DND-41 (cell line): Measurements from ENCODE around the gene C2orf72.

Experiments
- ATAC-seq: fragments of 200-7000 bp; cut with Tn5 transposase; 3 replicates; pipeline ENCODE4 v1.9.1; 2021; ENCODE audit warnings: low read depth; ENCODE audit not compliant: insufficient read depth
- DNase-seq: peaks from one replicate; pipeline ENCODE4 v3.0.0-alpha.2; 2020
- H2AFZ ChIP-seq: 2 replicates; pipeline ENCODE4 v1.6.0; 2012; ENCODE audit warnings: low read depth, low read length
- H3K27ac ChIP-seq: 2 replicates; pipeline ENCODE4 v1.5.1; 2012; ENCODE audit warnings: low read length, inconsistent platforms
- H3K27me3 ChIP-seq: fragments of 200-600 bp; sonication (generic); 2 replicates; pipeline ENCODE4 v1.6.0; 2012; ENCODE audit warnings: low read length, mild to moderate bottlenecking, inconsistent platforms; ENCODE audit not compliant: insufficient read depth, poor library complexity
- H3K36me3 ChIP-seq: 2 replicates; pipeline ENCODE4 v1.5.1; 2012; ENCODE audit warnings: low read length, inconsistent platforms; ENCODE audit not compliant: insufficient read depth
- H3K4me1 ChIP-seq: 2 replicates; pipeline ENCODE4 v1.5.1; 2012; ENCODE audit warnings: mild to moderate bottlenecking, low read length; ENCODE audit not compliant: insufficient read depth
- H3K4me2 ChIP-seq: 2 replicates; pipeline ENCODE4 v1.6.0; 2012; ENCODE audit warnings: mild to moderate bottlenecking, moderate library complexity, low read length, inconsistent platforms; ENCODE audit not compliant: insufficient read depth
- H3K4me3 ChIP-seq, 2 experiments: fragments of 200-600 bp in 1 of 2; shearing (Covaris generic) in 1 of 2; 2 replicates each; pipeline ENCODE4 v1.5.1; 2012 to 2016; ENCODE audit warnings: inconsistent platforms in 2 of 2, low read length in 2 of 2, mild to moderate bottlenecking in 2 of 2, low read depth in 1 of 2, moderate library complexity in 1 of 2
- H3K79me2 ChIP-seq: 2 replicates; pipeline ENCODE4 v1.6.0; 2012; ENCODE audit warnings: low read length, inconsistent platforms; ENCODE audit not compliant: insufficient read depth
- H3K9ac ChIP-seq: 2 replicates; pipeline ENCODE4 v1.6.0; 2012; ENCODE audit warnings: low read depth, mild to moderate bottlenecking, inconsistent platforms, low read length, moderate library complexity
- H3K9me3 ChIP-seq: 2 replicates; pipeline ENCODE4 v1.5.1; 2012; ENCODE audit warnings: low read length, moderate library complexity, mild to moderate bottlenecking, inconsistent platforms; ENCODE audit not compliant: insufficient read depth, severe bottlenecking
- H4K20me1 ChIP-seq: 2 replicates; pipeline ENCODE4 v1.6.0; 2012; ENCODE audit warnings: low read length; ENCODE audit not compliant: insufficient read depth
- EZH2 ChIP-seq: IDR thresholded peaks from 3 replicates; pipeline ENCODE4 v1.6.1; 2012; ENCODE audit warnings: borderline replicate concordance, low read depth, mild to moderate bottlenecking, moderate library complexity, low read length, inconsistent platforms; ENCODE audit not compliant: severe bottlenecking
- TF ChIP-seq, protein P1 (sequence below): IDR thresholded peaks from 2 replicates; pipeline ENCODE4 v1.5.1; 2012; ENCODE audit warnings: borderline replicate concordance, low read length, moderate library complexity, mild to moderate bottlenecking; ENCODE audit not compliant: poor library complexity, severe bottlenecking; ENCODE audit errors: extremely low read depth

C2orf72 gene

DNA sequence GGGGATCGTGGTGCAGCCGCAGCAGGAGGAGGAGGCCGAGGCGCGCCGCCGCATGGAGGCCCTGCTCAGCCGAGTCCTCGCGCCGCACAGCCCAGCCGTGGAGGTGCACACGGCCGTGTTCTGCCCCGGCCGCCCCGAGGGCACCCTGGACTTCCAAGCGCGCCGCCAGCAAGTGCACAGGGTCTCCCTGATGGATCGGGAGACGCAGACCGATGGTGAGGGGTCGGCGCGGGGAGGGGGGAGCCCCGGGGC, 46.5 kb upstream of the C2orf72 start:
- ATAC-seq (no peak), DNase-seq (no peak)
- Histone ChIP-seq H4K20me1 (no peaks in the 10 kb centered on the region), H3K27me3 (no peaks in the 10 kb centered on the region), H2AFZ (no peak overlapping the region), H3K9ac (no peak overlapping the region), H3K4me3 (no peak overlapping the region), H3K4me1 (peaks cover 5% of the 10 kb centered on the region), H3K36me3 (no peaks in the 10 kb centered on the region), H3K27ac (no peak overlapping the region), H3K79me2 (no peaks in the 10 kb centered on the region), H3K9me3 (no peaks in the 10 kb centered on the region), H3K4me2 (no peak overlapping the region)
- TF ChIP-seq, protein P1, sequence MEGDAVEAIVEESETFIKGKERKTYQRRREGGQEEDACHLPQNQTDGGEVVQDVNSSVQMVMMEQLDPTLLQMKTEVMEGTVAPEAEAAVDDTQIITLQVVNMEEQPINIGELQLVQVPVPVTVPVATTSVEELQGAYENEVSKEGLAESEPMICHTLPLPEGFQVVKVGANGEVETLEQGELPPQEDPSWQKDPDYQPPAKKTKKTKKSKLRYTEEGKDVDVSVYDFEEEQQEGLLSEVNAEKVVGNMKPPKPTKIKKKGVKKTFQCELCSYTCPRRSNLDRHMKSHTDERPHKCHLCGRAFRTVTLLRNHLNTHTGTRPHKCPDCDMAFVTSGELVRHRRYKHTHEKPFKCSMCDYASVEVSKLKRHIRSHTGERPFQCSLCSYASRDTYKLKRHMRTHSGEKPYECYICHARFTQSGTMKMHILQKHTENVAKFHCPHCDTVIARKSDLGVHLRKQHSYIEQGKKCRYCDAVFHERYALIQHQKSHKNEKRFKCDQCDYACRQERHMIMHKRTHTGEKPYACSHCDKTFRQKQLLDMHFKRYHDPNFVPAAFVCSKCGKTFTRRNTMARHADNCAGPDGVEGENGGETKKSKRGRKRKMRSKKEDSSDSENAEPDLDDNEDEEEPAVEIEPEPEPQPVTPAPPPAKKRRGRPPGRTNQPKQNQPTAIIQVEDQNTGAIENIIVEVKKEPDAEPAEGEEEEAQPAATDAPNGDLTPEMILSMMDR, result no peak
- no peak for TF ChIP-seq EZH2

DNA sequence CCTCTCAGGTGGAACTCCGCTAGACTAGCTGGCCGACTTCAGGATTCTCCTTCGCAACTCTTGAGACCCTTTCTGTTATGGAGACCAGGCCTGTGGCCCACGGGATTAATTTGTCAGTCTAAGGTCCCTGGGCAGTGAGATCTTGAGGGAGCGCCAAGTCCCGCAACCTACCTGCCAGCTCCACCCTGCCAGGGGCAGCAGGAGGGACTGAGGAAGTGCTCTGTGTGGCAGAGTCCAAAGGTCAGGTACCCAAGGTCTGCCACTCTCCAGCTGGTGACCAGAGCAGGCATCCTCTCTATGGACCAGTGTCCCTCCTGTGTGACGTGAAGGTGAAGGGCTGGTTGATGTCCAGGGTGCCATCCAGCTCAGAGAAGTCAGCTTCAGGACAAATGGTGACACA, 45.7 kb upstream of the C2orf72 start:
- Histone ChIP-seq H3K79me2 (no peaks in the 10 kb centered on the region), H3K4me3 (no peak overlapping the region), H3K9me3 (no peaks in the 10 kb centered on the region), H3K9ac (no peak overlapping the region), H3K36me3 (no peaks in the 10 kb centered on the region), H3K27me3 (no peaks in the 10 kb centered on the region), H3K4me2 (no peak overlapping the region), H4K20me1 (no peaks in the 10 kb centered on the region), H3K4me1 (peaks cover 5% of the 10 kb centered on the region), H2AFZ (no peak overlapping the region), H3K27ac (no peak overlapping the region)
- TF ChIP-seq, protein P1, result no peak
- TF ChIP-seq EZH2, result no peak
- ATAC-seq, result no peak
- DNase-seq, result no peak

DNA sequence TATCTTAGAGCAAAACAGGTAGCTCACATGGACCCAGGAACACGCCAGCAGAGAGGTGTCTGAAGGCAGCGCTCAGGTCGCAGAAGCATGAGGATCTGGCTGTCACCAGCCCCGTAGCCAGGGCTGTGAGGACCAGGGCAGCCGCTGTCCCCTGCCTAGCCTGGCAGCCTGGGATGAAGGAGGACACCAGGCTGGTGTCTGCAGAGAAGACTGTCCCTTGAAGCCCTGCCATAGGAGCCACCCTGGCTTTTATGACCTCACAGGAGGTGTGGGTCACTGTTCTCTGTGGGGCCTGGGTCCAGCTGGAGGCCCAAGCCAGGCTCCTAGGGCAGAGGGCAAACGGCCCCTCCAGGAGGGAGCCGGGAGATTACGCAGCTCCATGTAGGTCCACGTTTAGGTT, 41.5 kb upstream of the C2orf72 start, which contains the start of gene SPATA3:
TSS of gene SPATA3 (plus strand) at position 301 of the 400 bp plus-strand sequence. CDS start 113 bp downstream, outside the sequence.
- ATAC-seq, result no peak
- Histone ChIP-seq H3K27me3 (no peaks in the 10 kb centered on the region), H3K79me2 (no peaks in the 10 kb centered on the region), H2AFZ (no peak within 1 kb of the TSS), H3K27ac (no peak within 1 kb of the TSS), H3K4me2 (no peak within 1 kb of the TSS), H3K36me3 (no peaks in the 10 kb centered on the region), H3K4me3 (no peak within 1 kb of the TSS), H4K20me1 (no peaks in the 10 kb centered on the region), H3K9ac (no peak within 1 kb of the TSS), H3K4me1 (no peaks in the 10 kb centered on the region), H3K9me3 (no peaks in the 10 kb centered on the region)
- TF ChIP-seq EZH2, result no peak
- TF ChIP-seq, protein P1, result no peak
- no peak for DNase-seq

DNA sequence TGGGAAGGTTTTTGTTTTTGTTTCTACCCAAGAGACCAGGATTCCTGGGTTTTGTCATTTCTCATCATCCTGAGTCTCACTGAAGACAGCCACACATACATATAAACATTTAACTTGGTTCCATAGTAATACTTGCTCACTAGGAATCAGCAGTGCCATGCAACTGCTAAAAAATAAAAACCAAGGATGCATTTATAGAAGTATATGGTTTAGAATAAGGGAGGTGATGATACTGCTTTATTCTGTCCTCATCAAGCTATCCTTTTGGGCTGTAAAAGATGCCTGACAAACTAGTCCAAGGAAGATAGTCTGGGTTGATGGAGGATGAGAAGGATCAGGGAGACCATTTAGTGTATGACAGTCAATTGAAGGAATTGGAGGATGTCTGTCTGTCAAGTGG, 40.7 kb upstream of the C2orf72 start:
- H2AFZ ChIP-seq, result no peak overlapping the region
- no peaks in the 10 kb centered on the region for H3K4me1 ChIP-seq
- H3K27me3 ChIP-seq, result no peaks in the 10 kb centered on the region

More for the DNA sequence above, 40.7 kb upstream of the C2orf72 start:
- no peak for TF ChIP-seq EZH2
- TF ChIP-seq, protein P1, result no peak
- Histone ChIP-seq H3K36me3 (no peaks in the 10 kb centered on the region), H3K27ac (no peak overlapping the region), H3K9ac (no peak overlapping the region), H3K4me3 (no peak overlapping the region), H3K79me2 (no peaks in the 10 kb centered on the region), H3K9me3 (no peaks in the 10 kb centered on the region), H3K4me2 (no peak overlapping the region), H4K20me1 (no peaks in the 10 kb centered on the region)
- no peak for DNase-seq
- no peak for ATAC-seq
